Esophagus muscularis mucosa (tissue), 4 donors: ENCODE data around the gene CYB5R2. TPM values are rescaled to one million over a fixed set of nuclear protein-coding genes. Genes with fewer than 3 reads are reported as not detected.

Experiments used
- DNase-seq: peaks from one replicate; pipeline ENCODE4 v3.0.0-alpha.2; 2017; ENCODE audit errors: extremely low spot score
- H3K27ac ChIP-seq, 4 donors: fragments of 200-600 bp; sonication (generic); replicated peaks in 1 of 4; 1 replicate in 3 of 4; 2 replicates in 1 of 4; pipeline ENCODE4 v1.5.1; 2016 to 2019; ENCODE audit warnings: mild to moderate bottlenecking in 1 of 4
- H3K27me3 ChIP-seq, 4 donors: fragments of 200-600 bp; sonication (generic); one replicate each; pipeline versions ENCODE4 v1.5.1 to v1.6.0; 2016 to 2019
- H3K36me3 ChIP-seq, 4 donors: fragments of 200-600 bp; sonication (generic); one replicate each; pipeline ENCODE4 v1.5.1; 2016 to 2019
- H3K4me1 ChIP-seq, 4 donors: fragments of 200-600 bp; sonication (generic); one replicate each; pipeline ENCODE4 v1.5.1; 2016 to 2019
- H3K4me3 ChIP-seq, 4 donors: fragments of 200-600 bp; sonication (generic); 1 replicate in 2 of 4; 2 replicates in 2 of 4; pipeline ENCODE4 v1.5.1; 2016 to 2019; ENCODE audit warnings: mild to moderate bottlenecking in 4 of 4, moderate library complexity in 1 of 4
- H3K9me3 ChIP-seq, 4 donors: fragments of 200-600 bp; sonication (generic); 1 replicate in 3 of 4; 2 replicates in 1 of 4; pipeline ENCODE4 v1.5.1; 2016 to 2019
- CTCF ChIP-seq, 3 experiments: fragments of 200-600 bp in 2 of 3; fragments of 450-650 bp in 1 of 3; sonication (generic) in 2 of 3; IDR thresholded peaks; one replicate each; pipeline ENCODE4 v1.5.1; 2017 to 2019; ENCODE audit warnings: antibody characterized with exemption in 3 of 3, mild to moderate bottlenecking in 2 of 3, moderate library complexity in 1 of 3
- EP300 ChIP-seq: sonication (generic); formaldehyde crosslinking; IDR thresholded peaks from one replicate; pipeline ENCODE4 v1.6.1; 2017; ENCODE audit warnings: antibody characterized with exemption
- POLR2A ChIP-seq: fragments of 450-650 bp; IDR thresholded peaks from one replicate; pipeline ENCODE4 v1.6.1; 2017; ENCODE audit warnings: antibody characterized with exemption, moderate library complexity, mild to moderate bottlenecking, low read depth
- POLR2AphosphoS5 ChIP-seq, 2 donors: sonication (generic); formaldehyde crosslinking; IDR thresholded peaks; one replicate each; pipeline ENCODE4 v1.6.1; 2017; ENCODE audit warnings: antibody characterized with exemption in 2 of 2
- WGBS: methylation state at CpG from one replicate; pipeline ENCODE4 v1.1.5; 2018; 5-methylcytosine and 5-hydroxymethylcytosine counted together
- intact Hi-C: fragments of 100-400 bp; cut with DNase I; formaldehyde crosslinking; loops from one replicate; pipeline ENCODE4 v1.15.1; 2023
- total RNA-seq, 4 donors: library from RNA; depleted of rRNA; stranded (reverse); fragments of >200 nt; gene quantifications; one replicate each; pipeline versions ENCODE4 v1.1.0 to v1.2.1, GENCODE V29; 2016

CYB5R2 gene
- total RNA-seq, 4 donors from 2014 or later = 2.2 to 4.2 (median 2.6) TPM

GRCh38 chr11:7677071-7677470 is 3.8 kb upstream of the CYB5R2 start:
- H3K36me3 ChIP-seq = no peaks in the 10 kb centered on the region
- no peak overlapping the region for H3K4me3 ChIP-seq
- H3K27ac ChIP-seq = no peak overlapping the region
- no peaks in the 10 kb centered on the region for H3K9me3 ChIP-seq
- H3K27me3 ChIP-seq = peaks cover 0 to 53% (median 6%) of the 10 kb centered on the region in 4 donors
- H3K4me1 ChIP-seq = peaks cover 14 to 20% (median 18%) of the 10 kb centered on the region in 4 donors
- intact Hi-C loops = no loop called here
- WGBS = 78% methylated on average over 5 of the region's 5 CpGs
- TF ChIP-seq POLR2A = no peak
- TF ChIP-seq POLR2AphosphoS5 (IDR thresholded peaks at IDR 0.05) = no peak
- no peak for TF ChIP-seq EP300
- TF ChIP-seq CTCF (IDR thresholded peaks at IDR 0.05) = no peak
- no peak for DNase-seq

- no peak overlapping the region for H3K27ac ChIP-seq
- intact Hi-C loops = no loop called here
- H3K4me3 ChIP-seq = no peak overlapping the region
- no peaks in the 10 kb centered on the region for H3K9me3 ChIP-seq
- peaks cover 14 to 20% (median 18%) of the 10 kb centered on the region in 4 donors for H3K4me1 ChIP-seq
- WGBS = 94% methylated on average over 3 of the region's 3 CpGs
- H3K36me3 ChIP-seq = no peaks in the 10 kb centered on the region
- TF ChIP-seq POLR2AphosphoS5 (IDR thresholded peaks at IDR 0.05) = no peak
- no peak for TF ChIP-seq EP300
- no peak for TF ChIP-seq CTCF (IDR thresholded peaks at IDR 0.05)
- TF ChIP-seq POLR2A = no peak
- H3K27me3 ChIP-seq = peaks cover 0 to 61% (median 6%) of the 10 kb centered on the region in 4 donors
- DNase-seq = no peak
Measured at GRCh38 chr11:7675631-7676030, 2.3 kb upstream of the CYB5R2 start.

GRCh38 chr11:7673724-7674434 is 579 bp upstream of the CYB5R2 start:
- Histone ChIP-seq H3K4me1 (peaks cover 14 to 20% (median 18%) of the 10 kb centered on the region in 4 donors), H3K9me3 (no peaks in the 10 kb centered on the region), H3K27ac (peak overlapping the region; percentile 34 to 71 (median 57)), H3K4me3 (peak overlapping the region; percentile 52 to 62 (median 56)), H3K36me3 (no peaks in the 10 kb centered on the region), H3K27me3 (peaks cover 0 to 50% (median 6%) of the 10 kb centered on the region in 4 donors)
- no peak for DNase-seq
- intact Hi-C loops = no loop called here
- WGBS = 17% methylated on average over 54 of the region's 72 CpGs
- no peak for TF ChIP-seq EP300
- TF ChIP-seq CTCF (IDR thresholded peaks at IDR 0.05) = no peak
- no peak for TF ChIP-seq POLR2AphosphoS5 (IDR thresholded peaks at IDR 0.05)
- TF ChIP-seq POLR2A = no peak

- H3K27me3 ChIP-seq = peaks cover 0 to 44% (median 6%) of the 10 kb centered on the region in 4 donors
- peak overlapping the region in 3 of 4 donors; percentile 54 to 62 (median 59) for H3K4me3 ChIP-seq
- intact Hi-C loops = no loop called here
- no peaks in the 10 kb centered on the region for H3K9me3 ChIP-seq
- peaks cover 0 to 6% (median 0%) of the 10 kb centered on the region in 4 donors for H3K36me3 ChIP-seq
- 86% methylated on average over 14 of the region's 16 CpGs for WGBS
- no peak for DNase-seq
- peaks cover 14 to 20% (median 18%) of the 10 kb centered on the region in 4 donors for H3K4me1 ChIP-seq
- no peak for TF ChIP-seq POLR2A
- no peak for TF ChIP-seq CTCF (IDR thresholded peaks at IDR 0.05)
- no peak for TF ChIP-seq EP300
- no peak for TF ChIP-seq POLR2AphosphoS5 (IDR thresholded peaks at IDR 0.05)
- H3K27ac ChIP-seq = no peak overlapping the region
Measured at GRCh38 chr11:7672276-7672959, 882 bp downstream of the CYB5R2 start.
